Adrenal gland (tissue), 12 donors: ENCODE results near the gene CARS2. TPM values are rescaled to one million over a fixed set of nuclear protein-coding genes. Genes with fewer than 3 reads are reported as not detected.

ENCODE experiments used
- DNase-seq, 7 donors: peaks; one replicate each; pipeline ENCODE4 v3.0.0-alpha.2; 2019 to 2020
- H3K27ac ChIP-seq, 5 donors: fragments of 200-600 bp; sonication (generic) in 4 of 5; 1 replicate in 3 of 5; 2 replicates in 2 of 5; pipeline versions ENCODE4 v1.5.1 to v1.8.0; 2016 to 2020; ENCODE audit warnings: mild to moderate bottlenecking in 1 of 5
- H3K27me3 ChIP-seq: fragments of 200-600 bp; 2 replicates; pipeline ENCODE4 v1.8.0; 2021
- H3K36me3 ChIP-seq, 2 donors: fragments of 200-600 bp; replicated peaks in 1 of 2; 1 replicate in 1 of 2; 2 replicates in 1 of 2; pipeline versions ENCODE4 v1.5.1 to v1.8.0; 2018 to 2022
- H3K4me1 ChIP-seq, 2 donors: fragments of 200-600 bp; replicated peaks in 1 of 2; 1 replicate in 1 of 2; 2 replicates in 1 of 2; pipeline versions ENCODE4 v1.5.1 to v1.8.0; 2018 to 2021
- H3K4me3 ChIP-seq, 4 donors: fragments of 200-600 bp; sonication (generic) in 3 of 4; one replicate each; pipeline ENCODE4 v1.5.1; 2016 to 2018
- H3K9me3 ChIP-seq, 3 donors: fragments of 200-600 bp; sonication (generic) in 1 of 3; replicated peaks in 1 of 3; 1 replicate in 2 of 3; 2 replicates in 1 of 3; pipeline versions ENCODE4 v1.5.1 to v1.8.0; 2016 to 2021
- POLR2A ChIP-seq, 2 donors: fragments of 450-650 bp; IDR thresholded peaks; one replicate each; pipeline ENCODE4 v1.6.1; 2017; ENCODE audit warnings: antibody characterized with exemption in 2 of 2, mild to moderate bottlenecking in 2 of 2, moderate library complexity in 1 of 2
- WGBS, 4 donors: extraction: QIAGEN DNeasy Blood & Tissue Kit in 2 of 4; methylation state at CpG; one replicate each; pipeline versions ENCODE4 v1.1.5 to v1.1.7; 2013 to 2017; 5-methylcytosine and 5-hydroxymethylcytosine counted together
- intact Hi-C, 2 donors: fragments of 100-400 bp; cut with DNase I; formaldehyde crosslinking; loops; one replicate each; pipeline versions ENCODE4 v1.14.1 to v1.15.0; 2022 to 2023
- polyA plus RNA-seq, 3 donors: library from polyadenylated mRNA; stranded (reverse); fragments of 200-250 nt in 2 of 3; fragments of 350-450 nt in 1 of 3; fragmentation: Illumina TruSeq in 1 of 3; extraction: RNeasy Lipid Tissue Mini Kit (QIAGEN cat#74804) in 1 of 3; gene quantifications; one replicate each; pipeline ENCODE4 v1.2.3, GENCODE V29; 2013 to 2014
- total RNA-seq, 9 donors: library from RNA; depleted of rRNA in 4 of 9; stranded (reverse); fragments of >200 nt in 4 of 9; fragments of 120-200 nt in 1 of 9; fragmentation: NEBNext Ultra II Directional in 1 of 9; extraction: Animal tissue kit (Norgen Biotek cat#: 25700) in 1 of 9; gene quantifications; one replicate each; pipeline versions ENCODE4 v1.1.0 to v1.2.4, GENCODE V29; 2013 to 2023
- TF ChIP-seq, protein P1 (sequence below), 6 experiments: fragments of 450-650 bp in 4 of 6; fragments of 200-600 bp in 2 of 6; sonication (generic) in 1 of 6; IDR thresholded peaks; 1 replicate in 5 of 6; 2 replicates in 1 of 6; pipeline versions ENCODE4 v1.5.1 to v1.8.0; 2016 to 2021; ENCODE audit warnings: antibody characterized with exemption in 6 of 6, mild to moderate bottlenecking in 2 of 6, moderate library complexity in 1 of 6
- donor health status: healthy with polysubstance abuse.
- donor health status: Bipolar disorder and iron deficiency.
- donor health status: DM: yes; HTN: yes; CAD: no.
- donor health status: DM: no; HTN: no; CAD: no.
- donor health status: DM: no; HTN: no; CAD: no.
- donor health status: DM: yes; HTN: yes; CAD: no.

The CARS2 gene
- total and polyA plus RNA-seq, 12 donors: 38.5 to 254 (median 59.9) TPM

DNA sequence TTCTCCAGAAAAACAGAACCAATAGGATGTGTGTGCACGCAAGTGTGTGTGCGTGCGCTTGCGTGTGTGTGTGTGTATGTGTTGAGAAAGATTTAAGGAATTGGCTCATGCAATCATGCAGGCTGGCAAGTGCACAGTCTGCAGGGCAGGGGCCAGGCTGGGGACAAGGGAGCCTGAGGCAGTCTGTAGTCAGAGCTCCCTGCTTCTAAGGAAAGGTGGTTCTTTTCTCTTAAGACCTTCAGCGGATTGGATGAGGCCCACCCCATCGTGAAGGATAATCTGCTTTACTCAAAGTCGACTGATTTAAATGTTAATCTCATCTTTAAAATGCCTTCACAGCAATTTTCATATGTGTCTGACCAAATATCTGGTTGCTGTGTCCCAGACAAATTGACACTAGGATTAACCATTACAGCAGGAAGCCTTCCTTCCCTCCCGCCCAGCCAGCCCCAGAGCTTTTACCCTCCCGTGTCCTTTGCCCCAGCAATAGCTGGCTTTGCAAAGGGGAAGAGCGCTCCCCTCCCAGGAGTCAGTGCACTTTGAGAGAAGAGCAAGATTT lies 105.6 kb downstream of the CARS2 start:
- Histone ChIP-seq H3K4me3 (no peak overlapping the region), H3K4me1 (peaks cover 0 to 14% of the 10 kb centered on the region in 2 donors), H3K27me3 (no peaks in the 10 kb centered on the region), H3K27ac (no peak overlapping the region), H3K36me3 (no peaks in the 10 kb centered on the region), H3K9me3 (no peaks in the 10 kb centered on the region)
- no peak for TF ChIP-seq POLR2A (IDR thresholded peaks at IDR 0.05)
- TF ChIP-seq, protein P1, sequence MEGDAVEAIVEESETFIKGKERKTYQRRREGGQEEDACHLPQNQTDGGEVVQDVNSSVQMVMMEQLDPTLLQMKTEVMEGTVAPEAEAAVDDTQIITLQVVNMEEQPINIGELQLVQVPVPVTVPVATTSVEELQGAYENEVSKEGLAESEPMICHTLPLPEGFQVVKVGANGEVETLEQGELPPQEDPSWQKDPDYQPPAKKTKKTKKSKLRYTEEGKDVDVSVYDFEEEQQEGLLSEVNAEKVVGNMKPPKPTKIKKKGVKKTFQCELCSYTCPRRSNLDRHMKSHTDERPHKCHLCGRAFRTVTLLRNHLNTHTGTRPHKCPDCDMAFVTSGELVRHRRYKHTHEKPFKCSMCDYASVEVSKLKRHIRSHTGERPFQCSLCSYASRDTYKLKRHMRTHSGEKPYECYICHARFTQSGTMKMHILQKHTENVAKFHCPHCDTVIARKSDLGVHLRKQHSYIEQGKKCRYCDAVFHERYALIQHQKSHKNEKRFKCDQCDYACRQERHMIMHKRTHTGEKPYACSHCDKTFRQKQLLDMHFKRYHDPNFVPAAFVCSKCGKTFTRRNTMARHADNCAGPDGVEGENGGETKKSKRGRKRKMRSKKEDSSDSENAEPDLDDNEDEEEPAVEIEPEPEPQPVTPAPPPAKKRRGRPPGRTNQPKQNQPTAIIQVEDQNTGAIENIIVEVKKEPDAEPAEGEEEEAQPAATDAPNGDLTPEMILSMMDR (IDR thresholded peaks at IDR 0.05): no peak
- intact Hi-C loops: no loop called here
- no peak for DNase-seq
- WGBS, 4 donors: 85 to 91% (median 88%) methylated on average over 10 of the region's 10 CpGs

DNA sequence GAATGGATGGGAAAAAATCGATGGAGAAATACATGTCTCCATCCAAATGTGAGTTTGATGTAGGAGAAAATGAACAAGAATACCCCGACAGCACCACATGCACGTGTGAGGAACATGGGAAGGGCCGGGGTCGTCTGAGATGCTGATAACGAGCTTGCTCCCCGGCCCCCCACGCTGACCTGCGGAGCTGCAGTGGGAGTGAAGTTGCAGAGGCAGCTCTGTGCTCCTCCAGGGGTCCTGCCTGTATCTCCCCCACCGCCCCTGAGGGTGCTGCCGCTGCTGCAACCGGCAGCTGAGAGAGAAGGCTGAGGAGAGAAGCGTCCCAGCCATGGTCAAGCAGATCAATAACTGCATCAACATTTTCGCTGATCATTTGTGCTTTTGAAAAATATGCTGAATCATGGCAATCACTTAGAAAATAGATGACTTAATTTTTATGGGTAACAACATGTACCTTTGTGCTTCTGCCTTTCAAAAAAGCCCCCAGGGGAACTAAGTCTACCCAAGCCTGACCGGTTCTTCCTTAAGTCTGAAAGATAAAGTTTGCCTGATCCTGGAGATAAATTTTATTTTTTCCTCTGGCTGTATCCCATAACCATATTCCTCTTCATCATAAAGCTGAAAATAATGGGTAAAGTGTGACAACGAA lies 108.8 kb downstream of the CARS2 start:
- no peak overlapping the region for H3K4me3 ChIP-seq
- no peaks in the 10 kb centered on the region for H3K36me3 ChIP-seq
- H3K27ac ChIP-seq: no peak overlapping the region
- no peaks in the 10 kb centered on the region for H3K9me3 ChIP-seq
- no peak for TF ChIP-seq POLR2A (IDR thresholded peaks at IDR 0.05)
- TF ChIP-seq, protein P1 (IDR thresholded peaks at IDR 0.05): no peak
- H3K27me3 ChIP-seq: no peaks in the 10 kb centered on the region
- DNase-seq: peak in 1 of 7 donors; percentile 30
- intact Hi-C loops: loop anchor here (5.0 to 10.0 kb wide), 2 partner anchors 220 to 228 kb away; no protein-coding TSS in a partner anchor
- WGBS, 4 donors: 77 to 82% (median 80%) methylated on average over 15 to 16 of the region's 16 CpGs
- peaks cover 0 to 8% of the 10 kb centered on the region in 2 donors for H3K4me1 ChIP-seq

DNA sequence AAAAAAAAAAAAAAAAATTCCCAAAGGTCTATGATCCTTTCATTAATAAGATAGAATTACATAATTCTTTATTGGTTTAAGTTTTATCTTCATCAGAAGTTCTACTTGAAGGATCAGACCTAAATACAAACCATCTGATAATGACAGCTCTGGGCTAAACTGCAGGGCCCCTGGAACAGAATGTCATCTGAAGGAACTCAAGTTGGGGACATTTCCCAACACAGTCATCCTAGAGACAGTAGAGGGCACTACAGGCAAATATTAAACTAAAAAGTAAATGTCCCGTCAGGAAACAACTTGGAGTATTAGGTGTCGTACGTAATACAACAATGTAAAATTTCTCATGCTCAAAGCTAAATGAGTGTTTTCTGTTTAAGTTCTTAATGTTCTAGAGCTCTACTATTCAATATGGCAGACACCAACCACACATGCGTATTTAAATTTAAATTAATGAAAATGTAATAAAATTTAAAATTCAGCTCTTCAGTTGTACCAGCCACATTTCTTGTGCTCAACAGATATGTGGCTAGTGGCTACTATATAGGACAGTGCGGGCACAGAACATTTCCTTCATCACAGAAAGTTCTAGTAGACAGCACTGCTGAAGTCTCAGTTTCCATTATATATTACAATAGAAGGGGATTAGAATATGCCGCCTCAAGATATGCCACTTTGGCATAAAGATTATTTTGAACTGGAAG lies 112.3 kb downstream of the CARS2 start:
- no peaks in the 10 kb centered on the region for H3K36me3 ChIP-seq
- H3K4me3 ChIP-seq: no peak overlapping the region
- H3K27ac ChIP-seq: no peak overlapping the region
- TF ChIP-seq, protein P1 (IDR thresholded peaks at IDR 0.05): peak; percentile 51 to 86 (median 75)
- TF ChIP-seq POLR2A (IDR thresholded peaks at IDR 0.05): no peak
- intact Hi-C loops: loop anchor here in 1 of 2 donors (10.0 kb wide), 1 partner anchor 231 kb away; no protein-coding TSS in a partner anchor
- WGBS, 4 donors: 37 to 43% (median 41%) methylated on average over 6 of the region's 6 CpGs
- no peaks in the 10 kb centered on the region for H3K27me3 ChIP-seq
- DNase-seq: peak in 6 of 7 donors; percentile 26 to 59 (median 41)
- H3K4me1 ChIP-seq: no peaks in the 10 kb centered on the region
- no peaks in the 10 kb centered on the region for H3K9me3 ChIP-seq

DNA sequence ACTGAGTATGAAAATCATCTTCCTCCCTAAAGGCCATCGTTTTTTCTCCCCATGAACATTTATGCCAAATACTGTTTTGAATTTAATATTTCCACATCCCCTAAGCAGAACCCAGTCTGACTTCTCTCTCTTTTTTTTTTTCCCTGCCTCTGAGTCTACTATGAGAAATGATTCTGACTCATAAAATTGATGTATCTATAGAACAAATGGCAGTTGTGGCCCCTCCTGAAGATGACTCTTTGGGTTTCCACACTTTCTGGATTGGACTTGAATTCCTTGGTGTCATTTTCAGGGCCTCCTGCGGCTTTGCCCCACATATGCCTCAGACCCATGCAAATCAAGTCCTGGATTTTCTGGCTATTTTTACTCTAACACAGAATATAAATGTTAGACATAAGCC lies 113.3 kb downstream of the CARS2 start:
- H3K9me3 ChIP-seq: no peaks in the 10 kb centered on the region
- no peaks in the 10 kb centered on the region for H3K4me1 ChIP-seq
- intact Hi-C loops: loop anchor here in 1 of 2 donors (10.0 kb wide), 1 partner anchor 232 kb away; no protein-coding TSS in a partner anchor
- 56 to 73% (median 61%) methylated on average over 2 of the region's 2 CpGs for WGBS, 4 donors
- no peak overlapping the region for H3K27ac ChIP-seq
- H3K36me3 ChIP-seq: no peaks in the 10 kb centered on the region
- no peaks in the 10 kb centered on the region for H3K27me3 ChIP-seq
- H3K4me3 ChIP-seq: no peak overlapping the region
- no peak for DNase-seq
- TF ChIP-seq POLR2A (IDR thresholded peaks at IDR 0.05): no peak

Other genes starting within 250 kb of the CARS2 start
- 100 to 1,000 TPM in 1 of 9 donors, 10 to 100 TPM in 8; 30.8 to 259 (median 48.2) TPM for gene RAB20, start 144.4 kb downstream of the CARS2 start, total RNA-seq
- 10 to 100 TPM; 15.0 to 20.6 (median 20.5) TPM for gene RAB20, start 144.4 kb downstream of the CARS2 start, polyA plus RNA-seq
- gene NAXD, start 90.6 kb downstream of the CARS2 start, total RNA-seq: 10 to 100 TPM; 55.0 to 89.4 (median 59.4) TPM
- 100 to 1,000 TPM in 2 of 3 donors, 10 to 100 TPM in 1; 48.5 to 107 (median 101) TPM for gene NAXD, start 90.6 kb downstream of the CARS2 start, polyA plus RNA-seq
- gene ING1, start 7.6 kb upstream of the CARS2 start, total RNA-seq: 10 to 100 TPM in 4 of 9 donors, 1 to 10 TPM in 5; 6.2 to 28.6 (median 9.3) TPM
- 1 to 10 TPM; 4.3 to 8.8 (median 8.8) TPM for gene ING1, start 7.6 kb upstream of the CARS2 start, polyA plus RNA-seq
- gene ANKRD10, start 209.0 kb upstream of the CARS2 start, total RNA-seq: 100 to 1,000 TPM in 4 of 9 donors, 10 to 100 TPM in 5; 50.1 to 159 (median 99.0) TPM
- gene ANKRD10, start 209.0 kb upstream of the CARS2 start, polyA plus RNA-seq: 100 to 1,000 TPM in 2 of 3 donors, 10 to 100 TPM in 1; 36.5 to 139 (median 116) TPM